Gastroesophageal sphincter (tissue), 3 donors: ENCODE results near the gene SH3GLB2.

Experiments
- CTCF ChIP-seq, 4 experiments: fragments of 200-600 bp in 2 of 4; fragments of 450-650 bp in 2 of 4; sonication (generic) in 1 of 4; IDR thresholded peaks; one replicate each; pipeline ENCODE4 v1.5.1; 2017 to 2019; ENCODE audit warnings: antibody characterized with exemption in 4 of 4, mild to moderate bottlenecking in 2 of 4, moderate library complexity in 2 of 4
- EP300 ChIP-seq: sonication (generic); formaldehyde crosslinking; IDR thresholded peaks from one replicate; pipeline ENCODE4 v1.6.1; 2017; ENCODE audit warnings: antibody characterized with exemption, mild to moderate bottlenecking
- POLR2A ChIP-seq, 2 donors: fragments of 450-650 bp; IDR thresholded peaks; one replicate each; pipeline ENCODE4 v1.6.1; 2017; ENCODE audit warnings: antibody characterized with exemption in 2 of 2, mild to moderate bottlenecking in 2 of 2, moderate library complexity in 1 of 2

- no peak for TF ChIP-seq CTCF (IDR thresholded peaks at IDR 0.05)
- TF ChIP-seq POLR2A (IDR thresholded peaks at IDR 0.05), result no peak
- TF ChIP-seq EP300, result no peak
These were observed 4.5 kb upstream of the SH3GLB2 start for GRCh38 chr9:129032541-129033159.
